PFSK-1 (cell line): ENCODE measurements around the gene HDAC2.

ENCODE experiments used
- FOXP2 ChIP-seq: optimal IDR thresholded peaks from 2 replicates; pipeline ENCODE3; 2011; ENCODE audit warnings: borderline replicate concordance, control low read depth, inconsistent platforms; ENCODE audit not compliant: insufficient read depth; ENCODE audit errors: extremely low read length, extremely low read depth
- POLR2AphosphoS5 ChIP-seq: IDR thresholded peaks from 2 replicates; pipeline ENCODE4 v1.6.1; 2012; ENCODE audit warnings: low read depth, mild to moderate bottlenecking, control low read depth, low read length, moderate library complexity
- SIN3A ChIP-seq: IDR thresholded peaks from 2 replicates; pipeline ENCODE4 v1.6.1; 2012; ENCODE audit warnings: mild to moderate bottlenecking, low read length, moderate library complexity, borderline replicate concordance; ENCODE audit not compliant: insufficient read depth
- TAF1 ChIP-seq: IDR thresholded peaks from 2 replicates; pipeline ENCODE4 v1.6.1; 2012; ENCODE audit warnings: low read length, control low read depth, borderline replicate concordance; ENCODE audit not compliant: insufficient read depth
- TF ChIP-seq, protein P1 (sequence below), 2 experiments: IDR thresholded peaks; 2 replicates each; pipeline versions ENCODE4 v1.6.1 to v1.8.0; 2011 to 2012; ENCODE audit warnings: low read depth in 2 of 2, low read length in 2 of 2, control low read depth in 1 of 2, inconsistent platforms in 1 of 2, mild to moderate bottlenecking in 1 of 2, moderate library complexity in 1 of 2; ENCODE audit not compliant: insufficient read depth in 1 of 2

GRCh38 chr6:113939825-113940224 lies 31.1 kb downstream of the HDAC2 start:
- no peak for TF ChIP-seq POLR2AphosphoS5
- TF ChIP-seq, protein P1, sequence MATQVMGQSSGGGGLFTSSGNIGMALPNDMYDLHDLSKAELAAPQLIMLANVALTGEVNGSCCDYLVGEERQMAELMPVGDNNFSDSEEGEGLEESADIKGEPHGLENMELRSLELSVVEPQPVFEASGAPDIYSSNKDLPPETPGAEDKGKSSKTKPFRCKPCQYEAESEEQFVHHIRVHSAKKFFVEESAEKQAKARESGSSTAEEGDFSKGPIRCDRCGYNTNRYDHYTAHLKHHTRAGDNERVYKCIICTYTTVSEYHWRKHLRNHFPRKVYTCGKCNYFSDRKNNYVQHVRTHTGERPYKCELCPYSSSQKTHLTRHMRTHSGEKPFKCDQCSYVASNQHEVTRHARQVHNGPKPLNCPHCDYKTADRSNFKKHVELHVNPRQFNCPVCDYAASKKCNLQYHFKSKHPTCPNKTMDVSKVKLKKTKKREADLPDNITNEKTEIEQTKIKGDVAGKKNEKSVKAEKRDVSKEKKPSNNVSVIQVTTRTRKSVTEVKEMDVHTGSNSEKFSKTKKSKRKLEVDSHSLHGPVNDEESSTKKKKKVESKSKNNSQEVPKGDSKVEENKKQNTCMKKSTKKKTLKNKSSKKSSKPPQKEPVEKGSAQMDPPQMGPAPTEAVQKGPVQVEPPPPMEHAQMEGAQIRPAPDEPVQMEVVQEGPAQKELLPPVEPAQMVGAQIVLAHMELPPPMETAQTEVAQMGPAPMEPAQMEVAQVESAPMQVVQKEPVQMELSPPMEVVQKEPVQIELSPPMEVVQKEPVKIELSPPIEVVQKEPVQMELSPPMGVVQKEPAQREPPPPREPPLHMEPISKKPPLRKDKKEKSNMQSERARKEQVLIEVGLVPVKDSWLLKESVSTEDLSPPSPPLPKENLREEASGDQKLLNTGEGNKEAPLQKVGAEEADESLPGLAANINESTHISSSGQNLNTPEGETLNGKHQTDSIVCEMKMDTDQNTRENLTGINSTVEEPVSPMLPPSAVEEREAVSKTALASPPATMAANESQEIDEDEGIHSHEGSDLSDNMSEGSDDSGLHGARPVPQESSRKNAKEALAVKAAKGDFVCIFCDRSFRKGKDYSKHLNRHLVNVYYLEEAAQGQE (IDR thresholded peaks at IDR 0.05; ENCODE audit: insufficient read depth in 1 of 2, low read depth in 2 of 2, low read length in 2 of 2), result no peak
- no peak for TF ChIP-seq TAF1
- TF ChIP-seq SIN3A, result no peak
- TF ChIP-seq FOXP2, result no peak
